IMR-90 (cell line): ENCODE data around the gene JAKMIP2. TPM values are rescaled to one million over a fixed set of nuclear protein-coding genes. Genes with fewer than 3 reads are reported as not detected.

Experiments used
- ATAC-seq: fragments of 200-7000 bp; cut with Tn5 transposase; 2 replicates; pipeline ENCODE4 v1.9.1; 2020; ENCODE audit warnings: low read depth, mild to moderate bottlenecking, moderate library complexity
- BruUV-seq: library from RNA; stranded (reverse); fragments of 400-500 nt; replicated peaks from 2 replicates; lab custom pipeline; 2021; lab: Mats Ljungman, UMichigan
- CTCF ChIA-PET: fragments of 300-600 bp; formaldehyde crosslinking; extraction: SDS; loops from one replicate; lab custom pipeline; 2021; ENCODE audit warnings: antibody characterized with exemption; lab: Yijun Ruan, JAX
- POLR2A ChIA-PET: fragments of 300-600 bp; sonication (Branson Sonifier 250); formaldehyde crosslinking; loops from one replicate; lab custom pipeline; 2022; ENCODE audit warnings: antibody characterized with exemption; ENCODE audit not compliant: unreplicated experiment; lab: Charles Lee
- DNase-seq: peaks from one replicate; pipeline ENCODE4 v3.0.0; 2013
- H2AFZ ChIP-seq: replicated peaks from 2 replicates; pipeline ENCODE3; 2013; ENCODE audit warnings: low read length, mild to moderate bottlenecking; ENCODE audit not compliant: poor library complexity
- H2AK5ac ChIP-seq: 2 replicates; pipeline ENCODE4 v1.6.1; 2013; ENCODE audit warnings: low read depth, low read length, inconsistent platforms
- H2AK9ac ChIP-seq: replicated peaks from 2 replicates; pipeline ENCODE3; 2013; ENCODE audit warnings: mild to moderate bottlenecking, low read depth, low read length, moderate library complexity; ENCODE audit not compliant: poor library complexity
- H2BK120ac ChIP-seq: 2 replicates; pipeline ENCODE4 v1.6.1; 2013; ENCODE audit warnings: low read depth, low read length, inconsistent platforms
- H2BK15ac ChIP-seq: 3 replicates; pipeline ENCODE4 v1.6.1; 2013; ENCODE audit warnings: low read depth, low read length, inconsistent platforms
- H2BK20ac ChIP-seq: 2 replicates; pipeline ENCODE4 v1.6.1; 2013; ENCODE audit warnings: low read depth, mild to moderate bottlenecking, inconsistent platforms, low read length, moderate library complexity
- H2BK5ac ChIP-seq: 2 replicates; pipeline ENCODE4 v1.6.1; 2013; ENCODE audit warnings: mild to moderate bottlenecking, low read depth, low read length, inconsistent platforms; ENCODE audit not compliant: poor library complexity, severe bottlenecking
- H3K14ac ChIP-seq: replicated peaks from 2 replicates; pipeline ENCODE4 v1.6.1; 2013; ENCODE audit warnings: low read depth, low read length, inconsistent platforms
- H3K18ac ChIP-seq: 2 replicates; pipeline ENCODE4 v1.6.1; 2013; ENCODE audit warnings: low read depth, low read length, control low read depth
- H3K23ac ChIP-seq: 2 replicates; pipeline ENCODE4 v1.6.1; 2013; ENCODE audit warnings: low read depth, low read length, inconsistent platforms
- H3K27ac ChIP-seq: 2 replicates; pipeline ENCODE4 v1.5.1; 2013; ENCODE audit warnings: mild to moderate bottlenecking, control low read depth, low read length; ENCODE audit not compliant: insufficient read depth
- H3K27me3 ChIP-seq: 2 replicates; pipeline ENCODE4 v1.6.1; 2013; ENCODE audit warnings: low read length; ENCODE audit not compliant: control insufficient read depth, insufficient read depth
- H3K36me3 ChIP-seq: 2 replicates; pipeline ENCODE4 v1.6.1; 2013; ENCODE audit warnings: low read length, mixed read lengths; ENCODE audit not compliant: control insufficient read depth, insufficient read depth
- H3K4ac ChIP-seq: 2 replicates; pipeline ENCODE4 v1.6.1; 2013; ENCODE audit warnings: low read depth, low read length, inconsistent platforms
- H3K4me1 ChIP-seq: 2 replicates; pipeline ENCODE4 v1.6.1; 2013; ENCODE audit warnings: low read length, mixed read lengths; ENCODE audit not compliant: control insufficient read depth, insufficient read depth
- H3K4me2 ChIP-seq: 2 replicates; pipeline ENCODE4 v1.6.1; 2013; ENCODE audit warnings: low read depth, mild to moderate bottlenecking, control low read depth, low read length, moderate library complexity
- H3K4me3 ChIP-seq: 2 replicates; pipeline ENCODE4 v1.5.1; 2013; ENCODE audit warnings: low read depth, mild to moderate bottlenecking, control low read depth, low read length, moderate library complexity; ENCODE audit not compliant: insufficient read depth
- H3K56ac ChIP-seq: 2 replicates; pipeline ENCODE4 v1.6.1; 2013; ENCODE audit warnings: low read length, inconsistent platforms; ENCODE audit not compliant: insufficient read depth; ENCODE audit errors: extremely low read depth
- H3K79me1 ChIP-seq, 2 experiments: 2 replicates each; pipeline ENCODE4 v1.6.1; 2013; ENCODE audit warnings: low read length in 2 of 2, inconsistent platforms in 1 of 2, low read depth in 1 of 2
- H3K9ac ChIP-seq: 2 replicates; pipeline ENCODE4 v1.6.1; 2013; ENCODE audit warnings: low read depth, low read length, control low read depth
- H3K9me1 ChIP-seq: 2 replicates; pipeline ENCODE4 v1.6.1; 2013; ENCODE audit warnings: low read length, inconsistent platforms; ENCODE audit not compliant: insufficient read depth
- H3K9me3 ChIP-seq: 2 replicates; pipeline ENCODE4 v1.6.1; 2013; ENCODE audit warnings: low read length; ENCODE audit not compliant: control insufficient read depth, insufficient read depth
- H4K20me1 ChIP-seq: 2 replicates; pipeline ENCODE4 v1.6.1; 2013; ENCODE audit warnings: low read length, inconsistent platforms; ENCODE audit not compliant: insufficient read depth
- H4K5ac ChIP-seq: 2 replicates; pipeline ENCODE4 v1.6.1; 2013; ENCODE audit warnings: mild to moderate bottlenecking, low read depth, low read length, control low read depth
- H4K8ac ChIP-seq, 2 experiments: 2 replicates each; pipeline ENCODE4 v1.6.1; 2013; ENCODE audit warnings: low read depth in 2 of 2, low read length in 2 of 2, control low read depth in 1 of 2, inconsistent platforms in 1 of 2
- H4K91ac ChIP-seq: 2 replicates; pipeline ENCODE4 v1.6.1; 2013; ENCODE audit warnings: low read depth, low read length, inconsistent platforms; ENCODE audit not compliant: insufficient read depth
- ELK1 ChIP-seq: fragments of 150-350 bp; IDR thresholded peaks from 2 replicates; pipeline ENCODE4 v1.6.1; 2016; ENCODE audit warnings: low read depth, mild to moderate bottlenecking, low read length, moderate library complexity, borderline replicate concordance
- POLR2A ChIP-seq: IDR thresholded peaks from 2 replicates; pipeline ENCODE4 v1.6.1; 2012; ENCODE audit warnings: mild to moderate bottlenecking, low read depth, low read length
- WGBS, 2 experiments: methylation state at CpG; one replicate each; pipeline versions ENCODE4 v1.1.5 to v1.1.7; 2013; ENCODE audit warnings: missing lambda C conversion rate in 2 of 2; ENCODE audit not compliant: insufficient read length in 1 of 2; ENCODE audit errors: extremely low coverage in 2 of 2; 5-methylcytosine and 5-hydroxymethylcytosine counted together
- dilution Hi-C: fragments of 300-500 bp; cut with HindIII; formaldehyde crosslinking; loops from one replicate; pipeline ENCODE4 v1.14.3; 2018; ENCODE audit warnings: low sequenced_read_pairs; ENCODE audit not compliant: unreplicated experiment
- in situ Hi-C: fragments of 300-500 bp; cut with MboI; formaldehyde crosslinking; loops from 3 replicates; pipeline ENCODE4 v1.14.3; 2019; ENCODE audit warnings: low sequenced_read_pairs, inconsistent platforms, mixed read lengths
- intact Hi-C: fragments of 100-400 bp; cut with micrococcal nuclease; formaldehyde crosslinking; loops from 2 replicates; pipeline ENCODE4 v1.10.0; 2022
- polyA plus RNA-seq, 3 experiments: library from polyadenylated mRNA; depleted of rRNA; stranded (reverse); fragments of >200 nt; gene quantifications; 2 replicates each; pipeline ENCODE4 v1.2.3, GENCODE V29; 2012; ENCODE audit warnings: low replicate concordance in 1 of 3
- total RNA-seq: library from RNA; depleted of rRNA; stranded (reverse); fragments of >200 nt; gene quantifications from 2 replicates; pipeline ENCODE4 v1.2.3, GENCODE V29; 2012

Gene JAKMIP2
- total and polyA plus RNA-seq, 2 of the 4 experiments (the other 2 are of a cell fraction) = under 0.01 TPM; not detected in 1

DNA sequence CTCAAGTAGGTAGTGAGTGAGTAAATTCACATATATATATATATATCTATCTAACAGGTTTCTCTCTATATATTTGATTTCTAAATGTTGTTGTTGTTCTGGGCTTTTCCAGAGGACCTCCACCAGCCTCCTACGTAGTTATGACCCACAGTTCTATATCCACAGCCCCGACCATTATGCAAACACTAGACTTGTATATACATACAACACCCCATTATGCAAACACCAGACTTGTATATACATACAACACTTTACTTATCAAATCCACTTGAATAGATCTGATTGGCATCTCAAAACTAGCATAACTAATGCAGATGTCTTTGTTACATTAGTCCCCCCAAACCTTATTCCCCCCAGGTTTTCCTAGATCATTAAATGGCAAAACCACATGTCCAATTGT lies 108.7 kb downstream of the JAKMIP2 start:
- Histone ChIP-seq H2AK9ac (no peak overlapping the region), H4K8ac (no peak overlapping the region), H4K5ac (no peak overlapping the region), H3K4ac (no peak overlapping the region), H3K27me3 (no peaks in the 10 kb centered on the region; the same call in 1 of the 2 replicates), H3K4me1 (no peaks in the 10 kb centered on the region), H4K20me1 (no peaks in the 10 kb centered on the region), H3K27ac (no peak overlapping the region), H2BK120ac (no peak overlapping the region), H3K4me3 (no peak overlapping the region), H3K36me3 (no peaks in the 10 kb centered on the region), H2AFZ (no peak overlapping the region), H3K18ac (no peak overlapping the region), H3K79me1 (no peaks in the 10 kb centered on the region), H2BK15ac (no peak overlapping the region), H3K56ac (no peak overlapping the region), H3K14ac (no peak overlapping the region), H3K9me1 (no peaks in the 10 kb centered on the region), H2BK20ac (no peak overlapping the region), H3K4me2 (no peak overlapping the region), H3K23ac (no peak overlapping the region), H2BK5ac (no peak overlapping the region), H2AK5ac (no peak overlapping the region), H4K91ac (no peak overlapping the region), H3K9me3 (no peaks in the 10 kb centered on the region), H3K9ac (no peak overlapping the region)
- no peak for DNase-seq
- no peak for ATAC-seq
- BruUV-seq = no TSS peak
- intact Hi-C loops = no loop called here
- POLR2A ChIA-PET = no interaction called here
- in situ Hi-C loops = no loop called here
- WGBS, 2 experiments = 0% methylated on average over 1 of the region's 2 CpGs; no CpG with 5 or more reads in 1 of the 2 experiments
- TF ChIP-seq ELK1 = no peak
- TF ChIP-seq POLR2A = no peak
- dilution Hi-C loops = no loop called here
- CTCF ChIA-PET = interaction anchor here (0.7 kb wide), 1 partner anchor 27 kb away, joined by 3 read pairs; no protein-coding TSS in a partner anchor
